ENCODE measurements around the gene PIK3R5.
A peak's percentile ranks its signal among the peaks of the same experiment; 100 is the strongest.

Gene PIK3R5

GRCh38 chr17:8893621-8894201, 71.8 kb downstream of the PIK3R5 start:
- no peak for DNase-seq

- DNase-seq, result no peak
These were observed 72.4 kb downstream of the PIK3R5 start for GRCh38 chr17:8893059-8893458.

- no peak for DNase-seq
These were observed 73.2 kb downstream of the PIK3R5 start for GRCh38 chr17:8892338-8892690.

GRCh38 chr17:8890671-8891070, 74.8 kb downstream of the PIK3R5 start:
- no peak for DNase-seq

GRCh38 chr17:8889458-8890210, 75.9 kb downstream of the PIK3R5 start:
- no peak for DNase-seq

GRCh38 chr17:8888704-8889302, 76.7 kb downstream of the PIK3R5 start:
- DNase-seq, result no peak

GRCh38 chr17:8887834-8888703, 77.4 kb downstream of the PIK3R5 start:
- DNase-seq, result no peak

GRCh38 chr17:8887301-8887700, 78.2 kb downstream of the PIK3R5 start:
- DNase-seq, result no peak

GRCh38 chr17:8885967-8886684, 79.4 kb downstream of the PIK3R5 start:
- DNase-seq, result no peak

- peak; percentile 32 to 53 (median 40) for DNase-seq
These were observed 80.1 kb downstream of the PIK3R5 start for GRCh38 chr17:8885163-8885966.

GRCh38 chr17:8884336-8884990, 81.0 kb downstream of the PIK3R5 start:
- no peak for DNase-seq

- DNase-seq, result no peak
These were observed 82.2 kb downstream of the PIK3R5 start for GRCh38 chr17:8883353-8883752.

- DNase-seq, result no peak
These were observed 83.9 kb downstream of the PIK3R5 start for GRCh38 chr17:8881606-8882005.

GRCh38 chr17:8880466-8880865, 85.0 kb downstream of the PIK3R5 start:
- DNase-seq, result no peak

- DNase-seq, result no peak
These were observed 86.1 kb downstream of the PIK3R5 start for GRCh38 chr17:8879410-8879809.

GRCh38 chr17:8877984-8878383, 87.5 kb downstream of the PIK3R5 start:
- no peak for DNase-seq

- DNase-seq, result no peak
These were observed 89.5 kb downstream of the PIK3R5 start for GRCh38 chr17:8875957-8876356.

GRCh38 chr17:8875436-8875835, 90.1 kb downstream of the PIK3R5 start:
- DNase-seq, result no peak

GRCh38 chr17:8873801-8874715, 91.4 kb downstream of the PIK3R5 start:
- DNase-seq, result no peak
